Measurements from ENCODE around the gene RTP3.

The RTP3 gene

DNA sequence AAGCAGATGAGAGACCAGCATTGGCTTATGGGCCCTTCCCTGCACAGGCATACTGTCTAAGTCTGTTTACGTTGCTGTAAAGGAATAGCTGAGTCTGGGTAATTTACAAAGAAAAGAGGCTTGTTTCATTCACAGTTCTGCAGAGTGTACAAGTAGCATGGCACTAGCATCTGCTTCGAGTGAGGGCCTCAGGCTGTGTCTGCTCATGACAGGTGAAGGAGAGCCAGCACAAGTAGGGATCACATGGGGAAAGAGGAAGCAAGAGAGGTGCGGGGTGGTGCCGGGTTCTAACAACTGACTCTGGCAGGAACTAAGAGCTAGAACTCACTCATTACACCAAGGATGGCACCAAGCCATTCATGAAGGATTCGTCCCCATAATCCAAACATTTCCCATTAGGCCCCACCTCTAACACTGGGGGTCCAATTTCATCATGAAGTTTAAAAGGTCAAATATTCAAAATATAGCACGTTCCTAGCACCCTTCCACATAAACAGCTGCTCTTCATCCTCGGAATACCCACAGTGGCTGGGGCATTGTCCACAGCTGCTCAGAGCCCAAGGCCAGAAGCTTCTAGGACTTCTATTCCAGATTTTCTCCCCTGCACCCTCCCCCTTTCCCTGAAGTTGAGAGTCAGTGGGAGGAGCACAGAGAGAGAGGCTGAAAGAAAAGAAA is 5.6 kb downstream of the RTP3 start:
- no peak overlapping the region for H3K27ac ChIP-seq
- TF ChIP-seq, protein P1, sequence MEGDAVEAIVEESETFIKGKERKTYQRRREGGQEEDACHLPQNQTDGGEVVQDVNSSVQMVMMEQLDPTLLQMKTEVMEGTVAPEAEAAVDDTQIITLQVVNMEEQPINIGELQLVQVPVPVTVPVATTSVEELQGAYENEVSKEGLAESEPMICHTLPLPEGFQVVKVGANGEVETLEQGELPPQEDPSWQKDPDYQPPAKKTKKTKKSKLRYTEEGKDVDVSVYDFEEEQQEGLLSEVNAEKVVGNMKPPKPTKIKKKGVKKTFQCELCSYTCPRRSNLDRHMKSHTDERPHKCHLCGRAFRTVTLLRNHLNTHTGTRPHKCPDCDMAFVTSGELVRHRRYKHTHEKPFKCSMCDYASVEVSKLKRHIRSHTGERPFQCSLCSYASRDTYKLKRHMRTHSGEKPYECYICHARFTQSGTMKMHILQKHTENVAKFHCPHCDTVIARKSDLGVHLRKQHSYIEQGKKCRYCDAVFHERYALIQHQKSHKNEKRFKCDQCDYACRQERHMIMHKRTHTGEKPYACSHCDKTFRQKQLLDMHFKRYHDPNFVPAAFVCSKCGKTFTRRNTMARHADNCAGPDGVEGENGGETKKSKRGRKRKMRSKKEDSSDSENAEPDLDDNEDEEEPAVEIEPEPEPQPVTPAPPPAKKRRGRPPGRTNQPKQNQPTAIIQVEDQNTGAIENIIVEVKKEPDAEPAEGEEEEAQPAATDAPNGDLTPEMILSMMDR (conservative IDR thresholded peaks at IDR 0.05) = no peak
- TF ChIP-seq ZFX (IDR thresholded peaks at IDR 0.05) = no peak

DNA sequence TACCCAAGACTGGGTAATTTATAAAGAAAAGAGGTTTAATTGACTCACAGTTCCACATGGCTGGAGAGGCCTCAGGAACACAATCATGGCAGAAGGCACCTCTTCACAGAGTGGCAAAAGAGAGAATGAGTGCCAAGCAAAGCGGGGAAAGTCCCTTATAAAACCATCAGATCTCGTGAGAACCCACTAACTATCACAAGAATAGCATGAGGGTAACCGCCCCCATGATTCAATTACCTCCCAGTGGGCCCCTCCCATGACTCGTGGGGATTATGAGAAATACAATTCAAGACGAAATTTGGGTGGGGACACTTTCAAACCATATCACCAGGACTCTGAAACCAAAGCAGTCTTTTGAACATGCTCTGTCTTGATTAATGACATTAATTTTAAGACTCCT is 7.0 kb downstream of the RTP3 start:
- TF ChIP-seq ZFX (IDR thresholded peaks at IDR 0.05) = no peak
- TF ChIP-seq, protein P1 (conservative IDR thresholded peaks at IDR 0.05) = no peak
- no peak overlapping the region for H3K27ac ChIP-seq

DNA sequence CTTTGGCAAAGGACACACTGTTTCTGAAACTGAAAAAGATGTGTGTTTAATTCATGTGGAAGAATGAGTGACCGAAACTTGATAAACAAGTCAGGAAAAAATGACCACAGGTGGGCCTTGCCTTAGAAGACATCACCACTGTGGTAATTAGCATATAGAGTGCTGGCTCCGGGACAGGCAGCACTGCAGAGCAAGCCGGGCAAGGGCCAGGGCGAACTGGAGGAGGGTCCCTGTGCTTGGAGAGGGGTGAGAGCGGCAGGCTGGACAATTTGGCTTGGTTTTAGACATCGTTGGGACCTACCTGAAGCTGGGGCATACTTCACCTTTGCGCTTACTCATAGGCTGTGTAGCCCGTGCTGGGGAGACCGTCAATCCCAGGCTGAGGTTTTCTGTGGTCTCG is 8.2 kb downstream of the RTP3 start:
- no peak overlapping the region for H3K27ac ChIP-seq
- TF ChIP-seq, protein P1 (conservative IDR thresholded peaks at IDR 0.05) = no peak

DNA sequence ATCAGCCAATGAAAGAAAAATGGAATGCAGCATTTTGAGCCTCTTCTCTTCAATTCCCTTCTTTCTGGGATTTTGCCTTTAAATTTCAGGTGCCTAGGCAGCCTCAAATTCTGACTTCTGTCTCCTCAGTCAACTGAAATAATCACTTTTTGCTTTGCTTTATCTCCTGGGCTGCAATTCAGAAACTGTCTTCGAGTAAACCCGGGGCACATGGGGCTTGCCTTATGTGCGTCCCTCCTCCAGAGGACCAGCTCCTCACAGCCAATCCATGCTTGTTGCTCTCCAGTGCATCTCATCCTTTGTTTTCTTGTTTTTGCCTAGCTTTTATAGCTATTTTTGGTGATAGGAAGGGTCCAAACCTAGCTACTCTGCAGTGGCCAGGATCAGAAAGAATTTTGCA is 8.8 kb downstream of the RTP3 start:
- TF ChIP-seq, protein P1 (conservative IDR thresholded peaks at IDR 0.05) = no peak
- no peak for TF ChIP-seq ZFX (IDR thresholded peaks at IDR 0.05)
- no peak overlapping the region for H3K27ac ChIP-seq

DNA sequence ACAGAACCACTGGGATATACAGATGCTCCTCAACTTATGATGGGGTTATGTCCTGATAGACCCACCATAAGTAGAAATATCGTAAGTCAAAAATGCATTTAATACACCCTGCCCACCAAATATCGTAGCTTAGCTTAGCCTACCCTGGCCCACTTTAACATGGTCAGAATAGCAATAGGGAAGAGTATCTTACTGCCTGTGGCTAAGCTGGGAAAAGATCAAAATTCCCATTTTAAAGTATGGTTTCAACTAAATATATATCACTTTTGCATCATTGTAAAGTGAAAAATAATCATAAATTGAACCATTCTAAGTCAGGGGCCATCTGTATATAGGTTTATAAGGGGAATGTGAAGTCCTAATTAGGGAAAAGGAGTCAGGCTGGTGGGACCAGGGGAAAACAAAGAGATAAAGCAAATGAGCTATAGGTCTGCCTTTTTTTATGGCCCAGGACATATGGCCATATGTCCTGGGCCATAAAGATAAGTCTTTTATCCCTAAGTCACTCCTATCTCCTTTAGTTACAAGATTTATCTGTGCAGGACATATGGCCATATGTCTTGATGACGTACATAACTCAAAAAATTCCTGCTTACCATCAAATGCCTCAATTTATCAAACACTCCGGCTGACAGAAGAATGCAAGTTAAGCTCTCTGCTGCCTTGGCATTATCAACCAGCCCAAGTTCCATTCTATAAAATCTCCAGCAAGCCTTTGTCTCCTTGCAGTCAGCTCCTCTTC is 11.2 kb downstream of the RTP3 start:
- H3K27ac ChIP-seq = no peak overlapping the region
- no peak for TF ChIP-seq ZFX (IDR thresholded peaks at IDR 0.05)
- TF ChIP-seq, protein P1 (conservative IDR thresholded peaks at IDR 0.05) = no peak

DNA sequence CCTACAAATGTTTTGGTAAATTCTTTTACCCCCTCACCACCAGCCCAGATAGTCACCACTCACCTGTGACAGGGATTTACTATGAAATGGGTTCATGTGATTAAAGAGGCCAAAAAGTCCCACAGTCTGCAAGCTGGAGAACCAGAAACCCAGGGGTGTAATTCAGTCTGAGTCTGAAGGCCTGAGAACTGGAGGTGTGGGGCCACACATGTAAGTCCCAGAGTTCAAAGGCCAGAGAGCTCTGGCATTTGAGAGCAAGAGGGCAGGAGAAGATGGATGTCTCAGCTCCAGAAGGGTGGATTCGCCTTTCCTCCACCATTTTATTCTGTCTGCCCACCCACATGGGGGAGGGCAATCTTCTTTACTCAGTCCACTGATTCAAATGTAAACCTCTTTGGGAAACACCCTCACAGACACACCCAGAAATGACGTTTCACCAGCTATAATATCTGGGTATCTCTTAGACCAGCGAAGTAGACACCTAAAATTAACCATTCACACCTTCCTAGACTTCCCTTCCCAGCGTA is 11.9 kb downstream of the RTP3 start:
- TF ChIP-seq, protein P1 (conservative IDR thresholded peaks at IDR 0.05) = no peak
- TF ChIP-seq ZFX (IDR thresholded peaks at IDR 0.05) = no peak
- no peak overlapping the region for H3K27ac ChIP-seq

DNA sequence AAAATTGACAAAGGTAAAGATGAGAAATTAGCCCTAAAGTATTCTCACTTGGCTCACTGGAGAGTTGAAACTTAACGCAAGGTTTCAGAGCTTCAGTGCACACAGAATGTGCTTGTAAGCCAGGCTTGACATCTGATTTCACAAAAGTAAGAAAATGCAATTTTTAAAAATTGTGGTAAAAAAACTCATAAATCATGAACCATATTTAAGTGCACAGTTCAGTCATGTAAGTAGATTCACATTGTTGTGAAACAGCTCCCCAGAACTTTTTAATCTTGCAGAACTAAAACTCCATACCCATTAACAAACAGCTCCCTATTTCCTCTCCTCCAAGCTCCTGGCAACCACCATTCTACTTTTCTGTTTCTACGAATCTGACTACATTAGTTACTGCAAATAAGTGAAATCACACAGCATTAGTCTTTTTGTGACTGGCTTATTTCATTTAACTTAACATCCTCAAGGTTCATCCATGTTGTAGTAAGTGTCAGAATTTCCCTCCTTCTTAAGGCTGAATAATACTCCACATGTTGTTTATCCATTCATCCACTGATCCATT is 14.5 kb downstream of the RTP3 start:
- no peak overlapping the region for H3K27ac ChIP-seq
- TF ChIP-seq ZFX (IDR thresholded peaks at IDR 0.05) = no peak
- TF ChIP-seq, protein P1 (conservative IDR thresholded peaks at IDR 0.05) = no peak

All from C4-2B (cell line).